Stimulated activated CD4-positive, alpha-beta T cell treated with anti-CD3 and anti-CD28 coated beads, Interleukin-4, amount 100 ng/mL, for 24 hours (primary cell): ENCODE measurements around the gene CFAP57.

Experiments
- DNase-seq: peaks from one replicate; pipeline ENCODE4 v3.0.0-alpha.2; 2020

Gene CFAP57

DNA sequence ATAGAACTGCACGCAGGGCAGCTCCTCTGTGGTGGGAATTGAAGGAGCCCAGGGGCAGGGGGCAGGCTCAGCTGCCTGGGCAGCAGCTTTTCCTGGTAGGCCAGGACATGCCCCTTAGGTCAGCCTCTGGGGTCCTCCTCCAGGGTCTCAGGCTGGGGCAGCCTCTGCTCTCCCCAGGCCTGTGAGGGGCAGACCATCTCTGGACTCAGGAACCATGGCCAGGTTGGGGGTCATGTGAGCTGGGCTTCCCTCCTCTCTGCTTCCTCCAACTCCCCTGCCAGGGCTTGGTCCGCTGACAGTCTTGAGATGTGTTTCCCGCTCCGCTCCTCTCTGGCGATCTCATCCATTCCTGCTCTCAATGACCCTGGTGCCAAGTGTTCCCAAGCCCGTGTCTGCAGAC is 107.5 kb downstream of the CFAP57 start:
- no peak for DNase-seq

DNA sequence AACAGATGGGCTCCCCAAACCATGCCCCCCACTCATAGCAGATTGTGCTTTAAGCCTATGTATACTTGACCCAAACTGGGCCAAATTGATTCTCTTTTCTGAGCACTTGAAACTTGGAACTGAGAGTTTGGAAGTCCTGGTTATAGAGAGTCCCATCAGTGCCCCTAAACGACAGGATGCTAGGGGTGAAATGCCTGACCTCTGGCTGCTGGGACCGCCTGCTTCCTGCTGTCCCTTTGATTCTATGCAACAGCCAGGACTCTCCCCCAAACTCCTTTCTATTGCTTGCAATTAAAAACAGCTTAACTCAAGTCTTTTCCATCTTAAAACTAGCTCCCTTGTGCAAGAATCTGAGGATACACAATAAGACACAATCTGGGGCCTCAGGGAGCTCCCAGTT is 108.6 kb downstream of the CFAP57 start:
- DNase-seq, result no peak

DNA sequence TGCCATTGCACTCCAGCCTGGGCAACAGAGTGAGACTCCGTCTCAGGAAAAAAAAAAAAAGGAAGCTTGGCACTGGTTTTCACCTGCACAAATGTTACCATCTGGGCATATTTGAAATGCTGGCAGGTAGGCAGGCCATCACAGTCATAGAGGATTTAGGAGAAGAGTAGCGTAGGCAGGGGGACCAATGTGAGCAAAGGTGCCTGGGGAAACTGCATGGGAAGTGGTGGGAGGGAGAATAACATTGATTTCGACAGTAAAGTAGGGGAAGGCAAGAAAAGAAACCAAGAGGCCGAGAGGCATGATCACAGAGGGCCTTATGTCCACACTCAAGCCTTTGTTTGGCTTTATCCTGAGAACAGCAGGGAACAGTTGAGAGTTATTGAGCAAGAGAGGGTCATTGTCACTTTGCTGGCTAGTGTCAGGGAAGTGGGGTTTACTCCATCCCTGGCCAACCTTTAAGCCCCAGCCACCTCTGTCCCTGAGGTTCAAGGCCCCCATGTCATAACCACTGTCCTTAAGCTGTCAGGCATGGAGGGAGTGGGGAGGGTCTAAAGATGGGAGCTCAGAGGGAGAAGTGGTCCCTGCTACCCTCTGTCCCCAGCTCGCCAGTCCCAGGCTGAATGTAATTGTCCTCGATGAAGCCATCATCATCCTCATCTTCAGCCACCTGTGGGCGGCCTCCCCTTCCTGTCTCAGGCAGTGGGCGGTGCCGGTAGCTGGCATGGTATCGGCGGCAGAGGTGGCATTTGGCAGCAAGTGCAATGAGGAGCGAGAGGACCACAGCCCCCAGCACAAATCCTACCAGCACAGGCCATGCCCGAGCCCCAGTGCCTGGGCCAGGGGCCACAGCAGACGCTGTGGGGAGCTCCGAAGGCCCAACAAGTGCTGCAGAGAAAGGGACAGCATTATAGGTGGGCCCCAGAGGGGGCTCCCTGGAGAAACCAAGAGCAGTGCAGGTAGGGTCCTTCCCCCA is 110.4 kb downstream of the CFAP57 start:
- DNase-seq, result no peak

GRCh38 chr1:43284065-43284464 is 111.9 kb downstream of the CFAP57 start:
- DNase-seq, result no peak

DNA sequence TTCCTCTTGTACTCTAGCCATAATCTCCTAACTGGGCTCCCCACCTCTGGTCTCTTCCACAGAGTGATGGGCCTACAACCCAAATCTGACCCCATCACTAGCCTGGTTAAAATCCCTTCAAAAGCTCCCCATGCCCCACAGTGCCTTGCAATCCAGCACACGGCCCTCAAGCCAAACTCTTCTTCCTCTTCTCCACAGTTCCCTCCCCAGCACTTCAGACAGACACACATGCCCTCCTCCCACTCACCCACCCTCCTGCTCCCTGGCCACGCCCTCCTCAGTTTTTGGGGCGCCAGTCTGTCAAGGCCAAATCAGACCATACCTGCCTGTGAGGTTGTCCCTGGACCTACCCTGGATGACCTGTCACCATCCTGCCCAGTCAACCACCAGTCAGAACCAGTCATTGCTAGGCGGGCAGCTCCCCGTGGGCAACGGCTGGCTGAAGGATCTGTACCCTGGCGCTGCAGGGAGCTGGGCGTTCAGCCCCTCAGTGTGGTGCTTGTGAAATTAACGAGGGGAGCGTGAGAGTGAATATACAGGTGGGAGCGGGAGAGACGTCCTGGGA is 112.5 kb downstream of the CFAP57 start:
- no peak for DNase-seq

GRCh38 chr1:43285269-43285990 is 113.3 kb downstream of the CFAP57 start, which contains the start of gene C1orf210:
C1orf210 (minus strand) TSS chr1:43285581; CDS start chr1:43283270, 2,311 bp downstream.
- no peak for DNase-seq

DNA sequence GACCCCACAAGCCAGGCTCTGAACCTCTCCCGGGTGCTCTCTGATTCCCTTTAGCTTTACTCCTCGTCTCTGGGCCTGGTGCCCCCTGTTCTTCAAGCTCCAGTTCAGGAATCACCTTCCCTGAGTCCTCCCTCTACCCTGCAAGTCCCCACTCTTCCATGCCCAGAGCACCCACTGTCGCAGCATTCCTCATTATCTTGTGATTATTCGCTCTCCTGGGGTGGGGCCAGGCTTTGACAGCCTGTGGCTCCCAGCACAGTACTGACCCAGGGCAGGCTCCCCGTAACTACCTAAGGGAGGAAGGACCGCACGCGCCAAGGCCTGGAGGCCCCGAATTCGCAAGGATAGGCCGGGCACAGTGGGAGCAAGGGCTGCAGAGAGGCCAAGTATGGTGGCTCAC is 114.0 kb downstream of the CFAP57 start:
- DNase-seq, result no peak

DNA sequence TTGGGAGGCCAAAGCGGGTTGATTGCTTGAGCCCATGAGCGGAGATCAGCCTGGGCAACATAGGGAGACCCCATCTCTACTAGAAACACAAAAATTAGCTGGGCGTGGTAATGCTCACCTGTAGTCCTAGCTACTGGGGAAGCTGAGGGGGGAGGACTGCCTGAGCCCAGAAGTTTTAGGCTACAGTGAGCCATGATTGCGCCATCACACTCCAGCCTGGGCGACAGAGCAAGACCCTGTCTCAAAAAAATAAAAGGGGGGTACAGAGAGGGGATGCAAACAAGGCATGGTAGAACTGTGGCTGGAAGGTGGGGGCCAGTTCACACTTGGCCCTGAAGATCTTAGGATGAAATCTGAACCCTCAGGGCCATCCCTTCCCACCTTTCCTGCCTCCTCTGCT is 114.4 kb downstream of the CFAP57 start:
- DNase-seq, result no peak

DNA sequence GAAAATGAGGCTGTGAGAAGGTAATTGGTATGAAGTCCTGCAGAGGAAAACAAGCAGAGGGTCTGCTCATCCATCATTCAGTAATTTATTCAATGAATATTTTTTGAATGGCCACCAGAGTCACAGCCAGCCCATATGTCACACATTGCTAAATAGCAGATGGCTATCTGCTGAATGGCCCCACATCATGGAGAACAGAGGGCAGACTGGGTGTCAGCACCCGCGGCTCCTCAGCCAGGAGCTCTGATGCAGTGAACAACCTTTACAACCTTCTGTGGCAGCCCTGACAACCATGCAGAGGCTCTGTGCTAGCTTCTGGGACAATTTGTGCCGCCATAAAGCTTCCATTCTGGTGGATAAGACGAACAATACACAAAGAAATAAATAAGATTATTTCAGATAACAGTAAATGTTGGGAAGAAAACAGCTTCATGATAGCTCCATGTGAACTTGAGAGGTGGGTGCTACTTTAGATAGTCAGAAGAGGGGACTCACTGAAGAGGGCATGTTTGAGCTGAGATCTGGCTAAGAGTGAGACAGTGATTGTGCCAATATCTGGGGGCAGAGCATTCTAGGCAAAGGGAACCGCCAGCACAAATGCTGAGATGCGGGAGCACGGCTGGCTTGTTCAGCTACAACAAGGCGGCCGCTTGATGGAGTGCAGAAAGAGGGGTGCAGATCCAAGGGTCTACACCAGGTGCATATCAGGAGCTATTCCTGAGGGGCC is 116.1 kb downstream of the CFAP57 start:
- no peak for DNase-seq

- DNase-seq, result no peak
Measured at GRCh38 chr1:43288785-43289706, 116.9 kb downstream of the CFAP57 start.

DNA sequence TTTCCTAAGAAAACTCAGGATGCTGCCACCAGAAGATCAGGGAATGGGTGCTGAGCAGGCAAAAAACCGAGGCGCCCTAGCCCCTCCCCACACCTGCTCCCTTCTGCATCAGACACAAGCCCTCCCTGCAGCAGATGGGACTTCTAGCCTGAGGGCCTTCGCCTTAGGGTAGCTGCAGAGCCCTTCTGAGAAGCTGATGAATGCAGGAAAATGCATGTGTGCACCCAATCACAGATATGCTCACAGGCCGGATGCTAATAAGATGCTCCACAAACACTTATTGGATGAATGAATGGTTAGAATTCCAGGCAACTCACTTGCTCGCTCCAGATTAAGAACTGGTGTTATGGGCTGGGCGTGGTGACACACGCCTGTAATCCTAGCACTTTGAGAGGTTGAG is 120.1 kb downstream of the CFAP57 start:
- DNase-seq, result no peak

DNA sequence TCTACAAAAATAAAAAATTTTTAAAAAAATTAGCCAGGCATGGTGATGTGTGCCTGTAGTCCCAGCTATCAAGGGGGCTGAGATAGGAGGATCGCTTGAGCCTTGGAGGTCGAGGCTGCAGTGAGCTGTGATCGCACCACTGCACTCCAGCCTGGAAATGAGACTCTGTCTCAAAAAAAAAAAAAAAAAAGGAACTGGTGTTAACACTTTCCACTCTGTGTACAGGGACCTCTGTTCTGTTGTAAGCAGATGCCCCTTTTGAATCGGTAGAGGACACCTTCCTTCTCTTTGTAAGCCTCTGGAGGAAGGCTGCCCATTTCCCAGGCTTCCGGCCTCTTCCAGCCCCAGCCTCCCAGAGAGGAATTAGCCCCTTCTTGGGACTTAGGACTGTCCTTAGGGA is 120.5 kb downstream of the CFAP57 start:
- DNase-seq, result no peak

GRCh38 chr1:43293176-43293575 is 121.0 kb downstream of the CFAP57 start:
- DNase-seq, result no peak

- no peak for DNase-seq
Measured at GRCh38 chr1:43293896-43294760, 122.0 kb downstream of the CFAP57 start.

DNA sequence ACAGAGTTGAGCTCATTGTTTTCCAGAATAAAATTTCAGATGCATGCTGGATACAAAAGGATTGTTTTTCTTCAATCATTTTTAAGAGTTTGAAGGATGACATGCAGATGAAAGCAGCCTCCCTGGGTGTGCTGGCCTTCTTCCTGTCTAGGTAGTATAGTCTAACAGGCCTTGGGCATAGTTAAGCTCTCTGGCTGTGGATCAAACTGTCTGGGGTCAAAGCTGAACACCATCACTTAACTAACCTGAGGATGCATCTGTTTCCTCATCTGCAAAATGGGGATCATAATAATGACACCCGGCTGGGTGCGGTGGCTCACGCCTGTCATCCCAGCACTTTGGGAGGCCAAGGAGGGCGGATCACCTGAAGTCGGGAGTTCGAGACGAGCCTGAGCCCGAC is 122.6 kb downstream of the CFAP57 start:
- no peak for DNase-seq

DNA sequence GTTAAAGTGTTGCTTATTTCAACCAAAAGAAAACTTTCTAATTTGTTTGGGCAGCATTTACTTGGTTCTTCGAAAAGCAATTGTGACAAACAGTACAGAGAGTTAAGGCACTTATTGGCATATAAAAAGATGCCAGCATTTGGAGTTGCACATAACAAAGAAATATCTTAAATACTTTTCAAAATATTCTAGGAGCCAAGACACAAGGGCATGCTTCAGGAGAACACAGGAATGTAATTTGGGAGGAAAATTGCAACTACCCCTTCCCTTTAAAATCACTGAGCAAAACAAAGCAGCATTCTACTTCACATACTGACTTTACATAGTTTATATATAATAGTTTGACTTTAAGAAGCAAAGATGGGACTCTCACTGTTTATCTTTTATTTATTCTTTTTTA is 124.1 kb downstream of the CFAP57 start:
- no peak for DNase-seq

- no peak for DNase-seq
Measured at GRCh38 chr1:43298055-43298454, 125.9 kb downstream of the CFAP57 start.

DNA sequence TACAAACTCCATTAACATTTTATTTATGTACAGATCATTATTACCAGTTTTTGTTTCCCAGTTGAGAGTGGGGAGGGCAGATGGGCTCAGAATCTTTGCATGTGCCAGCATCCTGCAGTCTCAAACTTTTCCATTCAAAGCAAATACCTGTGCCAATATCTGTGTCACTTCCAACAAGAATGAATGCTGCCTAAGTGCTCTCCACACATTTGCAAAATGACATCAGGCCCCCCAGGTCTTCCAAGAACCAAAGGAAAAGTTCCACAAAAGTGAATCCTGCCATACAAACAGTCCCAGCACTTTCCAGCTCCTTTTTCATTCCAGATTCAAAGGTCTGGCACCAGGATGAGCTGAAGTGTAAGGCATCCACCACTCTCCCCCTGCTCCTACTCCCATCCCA is 127.0 kb downstream of the CFAP57 start:
- DNase-seq, result no peak

GRCh38 chr1:43300378-43301094 is 128.4 kb downstream of the CFAP57 start, which contains the start of gene TIE1:
TIE1 (plus strand) TSS chr1:43300982; CDS start chr1:43301072, 90 bp downstream.
- DNase-seq, result no peak

DNA sequence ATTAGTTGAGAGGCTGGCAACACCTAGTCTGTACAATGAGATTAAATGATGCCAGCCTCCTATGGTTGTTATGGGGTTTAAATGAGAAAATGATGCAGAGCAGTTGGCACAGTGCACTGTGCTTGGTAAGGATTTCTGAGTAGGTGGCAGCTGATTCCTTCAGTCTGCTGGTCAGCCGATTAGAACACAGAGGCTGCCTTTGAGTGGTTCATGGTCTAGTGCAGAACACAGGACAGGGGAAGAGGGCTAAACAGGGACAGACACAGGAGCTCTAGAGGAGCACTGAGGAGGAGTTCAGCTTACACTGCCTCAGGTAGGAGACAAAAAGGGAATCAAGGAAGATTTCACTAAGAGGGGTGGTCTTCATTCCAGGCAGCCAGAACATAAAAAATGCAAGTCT is 130.1 kb downstream of the CFAP57 start:
- no peak for DNase-seq
